ENCODE results near the gene TLE3.

TLE3 gene

DNA sequence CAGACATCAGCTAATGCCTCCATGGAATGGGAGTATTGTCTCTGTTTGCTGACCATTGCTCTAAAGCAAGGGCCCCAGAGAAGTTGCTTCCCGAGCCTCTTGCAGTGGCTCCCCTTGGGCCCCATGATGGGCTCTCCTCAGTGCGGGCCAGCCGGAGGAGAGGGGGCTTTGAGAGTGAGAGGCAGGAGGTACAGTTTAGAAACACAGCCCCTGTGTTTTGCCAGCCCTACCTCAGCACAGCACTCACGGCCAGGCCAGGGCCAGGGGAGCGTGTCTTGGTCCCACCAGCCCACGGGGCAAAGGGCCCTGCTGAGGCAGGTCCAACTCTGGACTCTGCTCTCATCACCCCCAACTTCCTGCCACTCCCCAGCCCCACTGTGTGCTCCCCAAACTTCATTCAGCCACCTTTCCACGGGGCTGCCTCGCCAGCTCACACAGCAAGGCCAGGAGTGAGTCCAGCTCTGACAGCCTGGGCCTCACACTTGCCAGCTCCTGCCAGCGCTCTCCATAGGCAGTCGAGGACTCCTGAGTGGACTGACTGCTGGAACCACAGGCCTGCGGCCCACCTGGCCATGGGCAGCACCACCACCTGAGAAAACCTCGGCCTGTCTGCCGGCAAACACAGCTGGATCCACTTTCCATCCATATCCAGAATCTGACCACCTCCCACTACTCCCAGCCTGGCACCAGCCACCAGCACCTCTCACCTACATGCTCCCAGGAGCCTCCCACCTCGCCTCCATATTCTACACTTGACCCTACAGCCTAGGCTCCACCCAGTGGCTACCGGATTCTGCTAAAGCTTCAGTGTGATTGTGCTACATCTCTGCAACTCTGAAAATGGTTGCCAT is 99.0 kb downstream of the TLE3 start:
- DNase-seq, result no peak

- DNase-seq, result no peak
Observed at GRCh38 chr15:69997813-69998212, 99.9 kb downstream of the TLE3 start.

Measured in activated CD4-positive, alpha-beta T cell treated with anti-CD3 and anti-CD28 coated beads for 4 hours (primary cell).